LHCN-M2 (cell line): ENCODE data around the gene PVALEF. TPM values are rescaled to one million over a fixed set of nuclear protein-coding genes. Genes with fewer than 3 reads are reported as not detected.
A peak's percentile ranks its signal among the peaks of the same experiment; 100 is the strongest.

Source experiments
- DNase-seq: peaks from one replicate; pipeline ENCODE4 v3.0.0-alpha.2; 2012; ENCODE audit warnings: low read depth
- total RNA-seq: library from RNA; depleted of rRNA; stranded (reverse); fragments of >200 nt; gene quantifications from 2 replicates; pipeline ENCODE4 v1.2.3, GENCODE V29; 2014

Gene PVALEF
- total RNA-seq, 1 experiment from 2014 or later, result not detected

- DNase-seq, result no peak
These were observed 31.4 kb downstream of the PVALEF start for GRCh38 chr17:81196505-81197408.

GRCh38 chr17:81197409-81197795, 32.1 kb downstream of the PVALEF start:
- DNase-seq, result no peak

GRCh38 chr17:81197831-81198490, 32.7 kb downstream of the PVALEF start:
- DNase-seq, result no peak

GRCh38 chr17:81198826-81199481, 33.6 kb downstream of the PVALEF start:
- DNase-seq, result peak; percentile 10

GRCh38 chr17:81199482-81199830, 34.1 kb downstream of the PVALEF start:
- DNase-seq, result no peak

- no peak for DNase-seq
These were observed 34.9 kb downstream of the PVALEF start for GRCh38 chr17:81200201-81200600.

GRCh38 chr17:81200695-81201580, 35.6 kb downstream of the PVALEF start:
- peak; percentile 55 for DNase-seq

- no peak for DNase-seq
These were observed 37.0 kb downstream of the PVALEF start for GRCh38 chr17:81202318-81202717.

- DNase-seq, result no peak
These were observed 37.8 kb downstream of the PVALEF start for GRCh38 chr17:81203136-81203535.

GRCh38 chr17:81204578-81204977, 39.3 kb downstream of the PVALEF start:
- no peak for DNase-seq

- no peak for DNase-seq
These were observed 40.9 kb downstream of the PVALEF start for GRCh38 chr17:81206166-81206565.

GRCh38 chr17:81206657-81207056, 41.4 kb downstream of the PVALEF start:
- DNase-seq, result no peak

- DNase-seq, result peak; percentile 30
These were observed 42.6 kb downstream of the PVALEF start for GRCh38 chr17:81207610-81208581.

GRCh38 chr17:81208651-81209050, 43.3 kb downstream of the PVALEF start:
- DNase-seq, result no peak

- no peak for DNase-seq
These were observed 43.8 kb downstream of the PVALEF start for GRCh38 chr17:81209141-81209540.

- no peak for DNase-seq
These were observed 45.2 kb downstream of the PVALEF start for GRCh38 chr17:81210466-81210865.

GRCh38 chr17:81210868-81211267, 45.6 kb downstream of the PVALEF start:
- no peak for DNase-seq

GRCh38 chr17:81212365-81212764, 47.1 kb downstream of the PVALEF start:
- DNase-seq, result no peak

GRCh38 chr17:81213978-81214377, 48.7 kb downstream of the PVALEF start:
- DNase-seq, result no peak

- DNase-seq, result no peak
These were observed 52.2 kb downstream of the PVALEF start for GRCh38 chr17:81217491-81217890.
